Cardiac septum (tissue), 1 donor: ENCODE data around the gene GPATCH3. TPM values are rescaled to one million over a fixed set of nuclear protein-coding genes. Genes with fewer than 3 reads are reported as not detected.
"Not testable (repeated sequence)": the region's sequence is repeated elsewhere in the genome, so short reads cannot be mapped to it uniquely, and the experiment has no call there.

Experiments used
- DNase-seq: peaks from one replicate; pipeline ENCODE4 v3.0.0-alpha.2; 2020; ENCODE audit warnings: low spot score
- intact Hi-C: fragments of 100-400 bp; cut with DNase I; formaldehyde crosslinking; loops from one replicate; pipeline ENCODE4 v1.14.0; 2022
- total RNA-seq: library from RNA; stranded (reverse); fragmentation: NEBNext Ultra II Directional; extraction: Animal tissue kit (Norgen Biotek cat#: 25700); gene quantifications from one replicate; pipeline ENCODE4 v1.2.1, GENCODE V29; 2021
- donor health status: DM: no; HTN: no; CAD: no.

GPATCH3 gene
- total RNA-seq, 1 donor from 2014 or later, result 6.4 TPM

DNA sequence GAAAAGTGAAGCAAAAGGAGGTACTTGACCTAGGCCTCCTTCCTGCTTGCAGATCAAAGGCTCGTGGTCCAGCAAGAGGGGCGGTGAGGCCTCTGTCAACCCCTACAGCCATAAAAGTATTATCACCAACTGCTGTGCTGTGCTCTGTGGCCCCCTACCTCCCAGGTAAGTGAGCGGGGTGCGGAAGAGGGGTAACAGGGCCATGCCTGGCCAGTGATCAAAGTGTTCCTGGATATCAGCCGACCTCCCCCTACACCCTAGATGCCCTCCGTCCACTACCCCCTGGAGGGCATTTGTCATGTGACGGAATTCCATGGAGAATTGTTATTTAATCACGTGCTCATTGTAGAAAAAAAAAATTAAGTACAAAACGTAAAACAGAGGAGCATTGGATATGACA, 47.6 kb downstream of the GPATCH3 start:
- no peak for DNase-seq
- intact Hi-C loops, result loop anchor here (1.0 kb wide), 1 partner anchor 26 kb away; no protein-coding TSS in a partner anchor

DNA sequence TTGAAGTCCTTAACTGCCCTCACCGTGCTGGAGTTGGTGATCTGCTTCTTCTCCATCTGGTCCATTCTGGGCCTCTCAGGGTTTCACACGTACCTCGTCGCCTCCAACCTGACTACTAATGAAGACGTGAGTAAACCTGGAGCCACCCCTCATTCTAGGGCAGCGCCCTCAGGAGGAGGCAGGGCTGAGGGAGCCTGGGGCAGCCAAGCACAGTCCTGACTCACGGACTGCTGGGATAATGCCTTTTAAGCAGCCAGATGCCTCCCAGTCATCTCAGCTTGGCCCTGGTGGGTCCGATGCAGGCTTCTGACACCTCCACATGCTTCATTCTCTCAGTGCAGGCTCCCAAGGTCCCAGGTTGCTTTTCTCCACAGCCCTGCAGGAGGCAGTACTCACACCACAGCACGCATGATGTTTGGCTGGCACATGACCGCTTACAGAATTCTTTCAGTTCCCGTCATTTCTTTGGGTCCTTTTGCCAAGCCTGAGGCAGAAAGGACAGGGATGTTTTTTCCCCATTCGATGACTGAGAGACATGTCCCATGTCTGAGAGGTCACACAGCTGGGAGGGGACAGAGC, 49.1 kb downstream of the GPATCH3 start:
- DNase-seq, result no peak
- intact Hi-C loops, result no loop called here

GRCh38 chr1:26848941-26849774, 51.1 kb downstream of the GPATCH3 start:
- no peak for DNase-seq
- intact Hi-C loops, result no loop called here

- DNase-seq, result no peak
- intact Hi-C loops, result no loop called here
Measured at GRCh38 chr1:26848499-26848898, 51.8 kb downstream of the GPATCH3 start.

GRCh38 chr1:26847826-26848225, 52.4 kb downstream of the GPATCH3 start:
- DNase-seq, intact Hi-C loops: not testable (repeated sequence)

- intact Hi-C loops, result no loop called here
- no peak for DNase-seq
Measured at GRCh38 chr1:26844424-26845196, 55.7 kb downstream of the GPATCH3 start.

Other genes starting within 250 kb of the GPATCH3 start
- gene ARID1A, start 204.5 kb downstream of the GPATCH3 start, total RNA-seq, result 52.1 TPM
- gene PIGV, start 112.5 kb downstream of the GPATCH3 start, total RNA-seq, result 3.9 TPM
- 13.0 TPM for gene ZDHHC18, start 73.8 kb downstream of the GPATCH3 start, total RNA-seq
- gene SFN, start 37.3 kb downstream of the GPATCH3 start, total RNA-seq, result not detected
- gene GPN2, start 10.2 kb downstream of the GPATCH3 start, total RNA-seq, result 23.4 TPM
- gene NR0B2, start 13.5 kb upstream of the GPATCH3 start, total RNA-seq, result 5.7 TPM
- 55.5 TPM for gene NUDC, start 21.3 kb upstream of the GPATCH3 start, total RNA-seq
- gene KDF1, start 60.0 kb upstream of the GPATCH3 start, total RNA-seq, result not detected
- gene TRNP1, start 93.2 kb upstream of the GPATCH3 start, total RNA-seq, result 42.2 TPM
- gene TENT5B, start 112.4 kb upstream of the GPATCH3 start, total RNA-seq, result 7.6 TPM